H1 (cell line): Measurements from ENCODE around the gene LAYN. TPM values are rescaled to one million over a fixed set of nuclear protein-coding genes. Genes with fewer than 3 reads are reported as not detected.

ENCODE experiments used
- CTCF ChIA-PET: fragments of 300-600 bp; sonication (Branson Sonifier 250); formaldehyde crosslinking; loops from one replicate; lab custom pipeline; 2021; ENCODE audit not compliant: partially characterized antibody; lab: Charles Lee
- POLR2A ChIA-PET: fragments of 300-600 bp; sonication (Branson Sonifier 250); formaldehyde crosslinking; loops from one replicate; lab custom pipeline; 2021; ENCODE audit warnings: inconsistent platforms; ENCODE audit not compliant: partially characterized antibody; lab: Charles Lee
- DNase-seq, 2 experiments: peaks; one replicate each; pipeline versions ENCODE4 v3.0.0 to v3.0.0-alpha.2; 2010 to 2022; ENCODE audit warnings: low spot score in 2 of 2, low read depth in 1 of 2, mixed read lengths in 1 of 2
- FAIRE-seq: peaks from 2 replicates; lab custom pipeline; 2011; peaks lifted over from hg19 to GRCh38; lab: Jason Lieb, UNC
- H2AFZ ChIP-seq: 2 replicates; pipeline ENCODE4 v1.8.1; 2012; ENCODE audit warnings: low read length, inconsistent platforms
- H2AK5ac ChIP-seq: 2 replicates; pipeline ENCODE4 v1.6.1; 2013; ENCODE audit warnings: low read depth, low read length
- H2BK120ac ChIP-seq: replicated peaks from 2 replicates; pipeline ENCODE3; 2013; ENCODE audit warnings: low read depth, low read length, inconsistent platforms
- H2BK12ac ChIP-seq: 2 replicates; pipeline ENCODE4 v1.6.1; 2013; ENCODE audit warnings: low read depth, low read length
- H2BK15ac ChIP-seq: 2 replicates; pipeline ENCODE4 v1.6.1; 2013; ENCODE audit warnings: low read length
- H2BK20ac ChIP-seq: 2 replicates; pipeline ENCODE4 v1.6.1; 2013; ENCODE audit warnings: low read length
- H2BK5ac ChIP-seq: 2 replicates; pipeline ENCODE4 v1.6.1; 2013; ENCODE audit warnings: low read depth, low read length
- H3K14ac ChIP-seq: 2 replicates; pipeline ENCODE4 v1.6.1; 2013; ENCODE audit warnings: inconsistent platforms; ENCODE audit not compliant: insufficient read length
- H3K18ac ChIP-seq: 2 replicates; pipeline ENCODE4 v1.6.1; 2013; ENCODE audit warnings: low read length; ENCODE audit errors: extremely low read depth
- H3K23ac ChIP-seq: 2 replicates; pipeline ENCODE4 v1.6.1; 2013; ENCODE audit warnings: inconsistent platforms; ENCODE audit not compliant: insufficient read length
- H3K23me2 ChIP-seq: 2 replicates; pipeline ENCODE4 v1.6.1; 2013; ENCODE audit warnings: low read depth, low read length
- H3K27ac ChIP-seq: 2 replicates; pipeline ENCODE4 v1.6.1; 2011; ENCODE audit warnings: low read depth, low read length, inconsistent platforms
- H3K27me3 ChIP-seq, 4 experiments: replicated peaks in 1 of 4; 1 replicate in 1 of 4; 2 replicates in 3 of 4; pipeline versions ENCODE4 v1.6.1 to v1.8.1; 2011 to 2013; ENCODE audit warnings: low read length in 3 of 4, mild to moderate bottlenecking in 3 of 4, inconsistent platforms in 2 of 4, mixed read lengths in 2 of 4, moderate library complexity in 1 of 4; ENCODE audit not compliant: control insufficient read depth in 3 of 4, insufficient read depth in 3 of 4; ENCODE audit errors: extremely low read depth in 1 of 4
- H3K36me3 ChIP-seq, 4 experiments: 2 replicates each; pipeline versions ENCODE4 v1.6.1 to v1.8.1; 2011 to 2013; ENCODE audit warnings: mild to moderate bottlenecking in 4 of 4, low read length in 3 of 4, moderate library complexity in 2 of 4, control low read depth in 1 of 4, inconsistent platforms in 1 of 4; ENCODE audit not compliant: insufficient read depth in 4 of 4, control insufficient read depth in 2 of 4
- H3K4ac ChIP-seq: replicated peaks from 2 replicates; pipeline ENCODE3; 2013; ENCODE audit warnings: low read length, low read depth, mixed read lengths, inconsistent platforms; ENCODE audit not compliant: insufficient read length
- H3K4me1 ChIP-seq, 4 experiments: replicated peaks in 1 of 4; 1 replicate in 1 of 4; 2 replicates in 3 of 4; pipeline versions ENCODE4 v1.6.1 to v1.8.1; 2011 to 2013; ENCODE audit warnings: low read length in 3 of 4, inconsistent platforms in 2 of 4, mixed read lengths in 1 of 4; ENCODE audit not compliant: insufficient read depth in 4 of 4, control insufficient read depth in 3 of 4
- H3K4me2 ChIP-seq, 2 experiments: 2 replicates each; pipeline versions ENCODE4 v1.6.1 to v1.8.1; 2011 to 2013; ENCODE audit warnings: low read depth in 2 of 2, low read length in 2 of 2, control low read depth in 1 of 2, inconsistent platforms in 1 of 2, mild to moderate bottlenecking in 1 of 2; ENCODE audit not compliant: insufficient read depth in 1 of 2
- H3K4me3 ChIP-seq, 4 experiments: fragments of 200-600, 300-600 bp in 1 of 4; sonication (generic), shearing (Covaris generic), sonication (Bioruptor Twin) in 1 of 4; 2 replicates each; pipeline versions ENCODE4 v1.5.1 to v1.8.1; 2011 to 2016; ENCODE audit warnings: low read length in 4 of 4, low read depth in 3 of 4, control low read depth in 2 of 4, inconsistent platforms in 2 of 4, mild to moderate bottlenecking in 2 of 4, mixed read lengths in 1 of 4, moderate library complexity in 1 of 4; ENCODE audit not compliant: insufficient read depth in 2 of 4; ENCODE audit errors: extremely low read depth in 1 of 4
- H3K56ac ChIP-seq: replicated peaks from 2 replicates; pipeline ENCODE3; 2013; ENCODE audit warnings: low read depth, mild to moderate bottlenecking, mixed read lengths, low read length, inconsistent platforms; ENCODE audit not compliant: insufficient read length
- H3K79me1 ChIP-seq: 2 replicates; pipeline ENCODE4 v1.6.1; 2013; ENCODE audit warnings: low read depth, low read length, control low read depth
- H3K79me2 ChIP-seq, 2 experiments: 2 replicates each; pipeline versions ENCODE4 v1.6.1 to v1.8.1; 2012 to 2013; ENCODE audit warnings: low read length in 2 of 2, mild to moderate bottlenecking in 2 of 2, inconsistent platforms in 1 of 2; ENCODE audit not compliant: insufficient read depth in 2 of 2, control insufficient read depth in 1 of 2
- H3K9ac ChIP-seq, 4 experiments: replicated peaks in 1 of 4; 1 replicate in 1 of 4; 2 replicates in 3 of 4; pipeline versions ENCODE4 v1.6.1 to v1.8.1; 2011 to 2013; ENCODE audit warnings: low read depth in 3 of 4, low read length in 3 of 4, control low read depth in 2 of 4, mild to moderate bottlenecking in 2 of 4, moderate library complexity in 2 of 4, inconsistent platforms in 1 of 4; ENCODE audit errors: extremely low read depth in 1 of 4
- H3K9me3 ChIP-seq, 2 experiments: 2 replicates each; pipeline versions ENCODE4 v1.6.1 to v1.8.1; 2012 to 2013; ENCODE audit warnings: mild to moderate bottlenecking in 2 of 2, moderate library complexity in 2 of 2, control low read depth in 1 of 2, inconsistent platforms in 1 of 2, low read depth in 1 of 2, low read length in 1 of 2, mixed read lengths in 1 of 2; ENCODE audit not compliant: insufficient read depth in 2 of 2
- H4K20me1 ChIP-seq, 2 experiments: replicated peaks in 1 of 2; 2 replicates each; pipeline versions ENCODE3 to v1.8.1; 2011 to 2013; ENCODE audit warnings: inconsistent platforms in 2 of 2, low read length in 2 of 2, mild to moderate bottlenecking in 1 of 2; ENCODE audit not compliant: insufficient read depth in 2 of 2, control insufficient read depth in 1 of 2
- H4K5ac ChIP-seq: 2 replicates; pipeline ENCODE4 v1.6.1; 2013; ENCODE audit warnings: low read length, low read depth, mixed read lengths, inconsistent platforms; ENCODE audit not compliant: insufficient read length
- H4K8ac ChIP-seq: 2 replicates; pipeline ENCODE4 v1.8.0; 2013; ENCODE audit warnings: mild to moderate bottlenecking, moderate library complexity, low read length, inconsistent platforms; ENCODE audit not compliant: insufficient read depth; ENCODE audit errors: extremely low read depth
- H4K91ac ChIP-seq: replicated peaks from 2 replicates; pipeline ENCODE3; 2013; ENCODE audit warnings: low read length, mixed read lengths, inconsistent platforms; ENCODE audit not compliant: insufficient read length
- BACH1 ChIP-seq: IDR thresholded peaks from 2 replicates; pipeline ENCODE4 v1.6.1; 2012; ENCODE audit warnings: low read length, improper control_type of control experiment
- RAD21 ChIP-seq, 2 experiments: IDR thresholded peaks in 1 of 2; conservative IDR thresholded peaks in 1 of 2; 2 replicates each; pipeline ENCODE4 v1.6.1; 2011; ENCODE audit warnings: low read depth in 2 of 2, low read length in 2 of 2, improper control_type of control experiment in 1 of 2, inconsistent platforms in 1 of 2, mild to moderate bottlenecking in 1 of 2, moderate library complexity in 1 of 2
- RNF2 ChIP-seq: fragments of 200-900, 300-1000 bp; sonication (generic); IDR thresholded peaks from 2 replicates; pipeline ENCODE4 v1.7.1; 2016; ENCODE audit warnings: borderline replicate concordance, low read depth, mild to moderate bottlenecking, antibody characterized with exemption, low read length; ENCODE audit not compliant: poor library complexity, severe bottlenecking; ENCODE audit errors: missing control alignments
- SIN3A ChIP-seq, 2 experiments: IDR thresholded peaks in 1 of 2; conservative IDR thresholded peaks in 1 of 2; 2 replicates each; pipeline ENCODE4 v1.6.1; 2011 to 2012; ENCODE audit warnings: low read length in 2 of 2, improper control_type of control experiment in 1 of 2, low read depth in 1 of 2, mild to moderate bottlenecking in 1 of 2
- WGBS, 2 experiments: shearing (Covaris generic) in 1 of 2; methylation state at CpG; one replicate each; pipeline versions ENCODE4 v1.1.6 to v1.1.7; 2013 to 2015; ENCODE audit warnings: low lambda C conversion rate in 2 of 2, mixed read lengths in 2 of 2, inconsistent platforms in 1 of 2, low coverage in 1 of 2, missing lambda C conversion rate in 1 of 2; ENCODE audit not compliant: insufficient replicate concordance in 2 of 2, insufficient coverage in 1 of 2, insufficient read length in 1 of 2; ENCODE audit errors: extremely low coverage in 1 of 2, missing lambda C conversion rate in 1 of 2; 5-methylcytosine and 5-hydroxymethylcytosine counted together
- polyA plus RNA-seq, 7 experiments: library from polyadenylated mRNA; depleted of rRNA in 3 of 7; stranded (reverse) in 5 of 7; unstranded in 2 of 7; fragments of >200 nt in 5 of 7; fragments of 200-250 nt in 2 of 7; gene quantifications; 1 replicate in 5 of 7; 2 replicates in 1 of 7; 4 replicates in 1 of 7; pipeline versions ENCODE4 v1.2.1 to v1.2.3, GENCODE V29; 2011 to 2013; ENCODE audit warnings: missing spikeins in 2 of 7, mixed read lengths in 2 of 7
- total RNA-seq: library from RNA; stranded (reverse); fragmentation: NEBNext Ultra II Directional; extraction: Animal tissue kit (Norgen Biotek cat#: 25700); gene quantifications from 2 replicates; pipeline ENCODE4 v1.2.1, GENCODE V29; 2021
- TF ChIP-seq, protein P1 (sequence below), 3 experiments: IDR thresholded peaks; 1 replicate in 2 of 3; 2 replicates in 1 of 3; pipeline versions ENCODE4 v1.5.1 to v1.6.1; 2011; ENCODE audit warnings: low read length in 3 of 3, mild to moderate bottlenecking in 3 of 3, inconsistent platforms in 2 of 3, low read depth in 1 of 3, moderate library complexity in 1 of 3; ENCODE audit not compliant: insufficient read depth in 1 of 3; ENCODE audit errors: control extremely low read depth in 1 of 3

LAYN gene
- total and polyA plus RNA-seq, 2 of the 8 experiments (the other 6 are each of a cell fraction or from before 2014, with no cell fraction given), result 4.2 to 9.3 TPM

DNA sequence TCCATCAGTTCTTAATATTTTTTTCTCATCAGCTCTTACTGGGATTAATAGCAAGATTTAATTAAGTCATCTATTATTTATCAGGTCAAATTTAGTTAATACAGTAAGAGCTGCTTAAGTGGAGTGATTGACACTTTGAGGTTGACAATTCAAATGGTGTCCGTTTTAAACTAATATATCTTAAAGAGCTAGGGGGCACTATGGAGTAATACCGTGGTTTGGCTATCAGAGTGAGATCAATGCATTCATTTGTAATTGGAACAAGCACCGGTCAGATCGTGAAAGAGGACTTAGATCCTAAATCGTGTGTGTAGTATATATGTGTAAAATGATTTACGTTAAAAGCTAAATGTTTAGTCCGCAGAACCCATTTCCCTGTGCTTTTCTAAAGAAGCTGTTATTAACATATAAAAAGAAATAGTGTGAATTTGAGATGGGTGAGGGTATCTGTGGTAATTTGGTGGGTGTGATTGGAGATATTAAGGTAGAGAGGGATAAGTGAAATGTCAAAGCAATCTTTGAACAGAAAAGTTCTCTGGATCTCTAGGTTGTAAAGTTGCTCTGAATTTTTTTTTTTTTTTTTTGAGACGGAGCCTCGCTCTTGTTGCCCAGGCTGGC is 64.0 kb downstream of the LAYN start:
- Histone ChIP-seq H3K14ac (no peak overlapping the region), H2AFZ (no peak overlapping the region), H3K9ac (no peak overlapping the region), H2BK12ac (no peak overlapping the region), H3K4ac (no peak overlapping the region), H4K91ac (no peak overlapping the region), H2AK5ac (no peak overlapping the region), H3K9me3 (no peaks in the 10 kb centered on the region), H3K79me2 (peaks cover 0 to 24% of the 10 kb centered on the region in 2 experiments; a peak in 2 of 4 replicates), H3K23me2 (peaks cover 5% of the 10 kb centered on the region; the same call in 1 of the 2 replicates), H3K56ac (no peak overlapping the region), H4K8ac (no peak overlapping the region), H4K20me1 (peaks cover 6 to 7% of the 10 kb centered on the region in 2 experiments), H4K5ac (no peak overlapping the region), H3K23ac (no peak overlapping the region), H3K27ac (no peak overlapping the region), H3K79me1 (no peaks in the 10 kb centered on the region; the same call in 1 of the 2 replicates), H2BK20ac (no peak overlapping the region), H3K4me2 (no peak overlapping the region; a peak in 1 of 4 replicates), H3K4me3 (no peak overlapping the region), H3K36me3 (no peaks in the 10 kb centered on the region), H3K18ac (no peak overlapping the region), H2BK15ac (no peak overlapping the region), H3K4me1 (peaks cover 0 to 10% (median 3%) of the 10 kb centered on the region in 4 experiments; a peak in 2 of 7 replicates), H3K27me3 (peaks cover 1 to 18% (median 12%) of the 10 kb centered on the region in 4 experiments; a peak in 6 of 7 replicates), H2BK5ac (no peak overlapping the region), H2BK120ac (no peak overlapping the region)
- DNase-seq (no peak), FAIRE-seq (peak; percentile 72)
- ChIA-PET POLR2A (interaction anchor here (1.0 to 1.2 kb wide), 2 partner anchors 134 to 160 kb away, joined by 3 read pairs; no protein-coding TSS in a partner anchor), CTCF (interaction anchor here (0.5 to 2.5 kb wide), 53 partner anchors 8 to 1480 kb away, joined by 3 to 18 read pairs (median 4); partner anchors contain the start of genes ALG9 and PPP2R1B)
- no peak for TF ChIP-seq RNF2
- TF ChIP-seq, protein P1, sequence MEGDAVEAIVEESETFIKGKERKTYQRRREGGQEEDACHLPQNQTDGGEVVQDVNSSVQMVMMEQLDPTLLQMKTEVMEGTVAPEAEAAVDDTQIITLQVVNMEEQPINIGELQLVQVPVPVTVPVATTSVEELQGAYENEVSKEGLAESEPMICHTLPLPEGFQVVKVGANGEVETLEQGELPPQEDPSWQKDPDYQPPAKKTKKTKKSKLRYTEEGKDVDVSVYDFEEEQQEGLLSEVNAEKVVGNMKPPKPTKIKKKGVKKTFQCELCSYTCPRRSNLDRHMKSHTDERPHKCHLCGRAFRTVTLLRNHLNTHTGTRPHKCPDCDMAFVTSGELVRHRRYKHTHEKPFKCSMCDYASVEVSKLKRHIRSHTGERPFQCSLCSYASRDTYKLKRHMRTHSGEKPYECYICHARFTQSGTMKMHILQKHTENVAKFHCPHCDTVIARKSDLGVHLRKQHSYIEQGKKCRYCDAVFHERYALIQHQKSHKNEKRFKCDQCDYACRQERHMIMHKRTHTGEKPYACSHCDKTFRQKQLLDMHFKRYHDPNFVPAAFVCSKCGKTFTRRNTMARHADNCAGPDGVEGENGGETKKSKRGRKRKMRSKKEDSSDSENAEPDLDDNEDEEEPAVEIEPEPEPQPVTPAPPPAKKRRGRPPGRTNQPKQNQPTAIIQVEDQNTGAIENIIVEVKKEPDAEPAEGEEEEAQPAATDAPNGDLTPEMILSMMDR (IDR thresholded peaks at IDR 0.05; ENCODE audit: control extremely low read depth in 1 of 3, insufficient read depth in 1 of 3, low read depth in 1 of 3, low read length in 3 of 3), result peak in 2 of 3 experiments; percentile 49 to 64; a peak in 2 of 4 replicates
- peak; percentile 54 to 85; a peak in 2 of 4 replicates for TF ChIP-seq SIN3A (conservative IDR thresholded peaks at IDR 0.05 in 1 of 2, IDR thresholded peaks at IDR 0.05 in 1 of 2; ENCODE audit: low read depth in 1 of 2, low read length in 2 of 2)
- TF ChIP-seq BACH1, result no peak
- peak; percentile 63 to 68 for TF ChIP-seq RAD21 (IDR thresholded peaks at IDR 0.05 in 1 of 2, conservative IDR thresholded peaks at IDR 0.05 in 1 of 2; ENCODE audit: low read depth in 2 of 2, low read length in 2 of 2)
- 35% methylated on average over 9 of the region's 9 CpGs; no CpG with 5 or more reads in 1 of the 2 experiments for WGBS, 2 experiments
